ENCODE measurements around the gene EXOC5.

DNA sequence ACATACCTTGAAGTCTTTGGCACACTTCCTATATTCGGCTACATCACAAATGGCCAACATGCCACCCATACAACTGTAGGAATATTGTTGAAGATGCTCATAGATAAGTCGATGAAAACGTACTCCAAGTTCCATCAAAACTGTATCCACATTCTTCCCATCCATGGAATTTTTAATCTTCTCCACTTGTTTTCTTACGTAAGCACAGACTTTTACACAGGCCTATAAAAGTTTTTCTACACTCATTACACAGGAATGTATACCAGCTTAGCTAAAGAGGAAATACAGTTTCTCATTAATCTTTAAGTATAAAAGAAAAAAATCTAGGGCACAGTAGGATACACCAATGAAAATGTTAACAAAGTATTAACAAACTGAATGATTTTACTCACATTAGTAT, 59.1 kb downstream of the EXOC5 start:
- TF ChIP-seq POLR2AphosphoS5 (IDR thresholded peaks at IDR 0.05): no peak
- TF ChIP-seq, protein P1, sequence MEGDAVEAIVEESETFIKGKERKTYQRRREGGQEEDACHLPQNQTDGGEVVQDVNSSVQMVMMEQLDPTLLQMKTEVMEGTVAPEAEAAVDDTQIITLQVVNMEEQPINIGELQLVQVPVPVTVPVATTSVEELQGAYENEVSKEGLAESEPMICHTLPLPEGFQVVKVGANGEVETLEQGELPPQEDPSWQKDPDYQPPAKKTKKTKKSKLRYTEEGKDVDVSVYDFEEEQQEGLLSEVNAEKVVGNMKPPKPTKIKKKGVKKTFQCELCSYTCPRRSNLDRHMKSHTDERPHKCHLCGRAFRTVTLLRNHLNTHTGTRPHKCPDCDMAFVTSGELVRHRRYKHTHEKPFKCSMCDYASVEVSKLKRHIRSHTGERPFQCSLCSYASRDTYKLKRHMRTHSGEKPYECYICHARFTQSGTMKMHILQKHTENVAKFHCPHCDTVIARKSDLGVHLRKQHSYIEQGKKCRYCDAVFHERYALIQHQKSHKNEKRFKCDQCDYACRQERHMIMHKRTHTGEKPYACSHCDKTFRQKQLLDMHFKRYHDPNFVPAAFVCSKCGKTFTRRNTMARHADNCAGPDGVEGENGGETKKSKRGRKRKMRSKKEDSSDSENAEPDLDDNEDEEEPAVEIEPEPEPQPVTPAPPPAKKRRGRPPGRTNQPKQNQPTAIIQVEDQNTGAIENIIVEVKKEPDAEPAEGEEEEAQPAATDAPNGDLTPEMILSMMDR (IDR thresholded peaks at IDR 0.05): no peak
- no peak for TF ChIP-seq POLR2A (IDR thresholded peaks at IDR 0.05)
